Forelimb muscle (tissue), 1 donor: ENCODE data around the gene SALL3. TPM values are rescaled to one million over a fixed set of nuclear protein-coding genes. Genes with fewer than 3 reads are reported as not detected.

Experiments
- DNase-seq: peaks from one replicate; pipeline ENCODE4 v3.0.0-alpha.2; 2013; ENCODE audit warnings: low read depth
- polyA plus RNA-seq: library from polyadenylated mRNA; unstranded; fragments of 120-200 nt; gene quantifications from one replicate; pipeline ENCODE4 v1.2.1, GENCODE V29; 2013; ENCODE audit not compliant: insufficient read length

The SALL3 gene
- polyA plus RNA-seq, 1 donor = not detected

GRCh38 chr18:78980279-78980771 lies 707 bp downstream of the SALL3 start:
- no peak for DNase-seq

- DNase-seq = no peak
Observed at GRCh38 chr18:78980777-78981380, 1.3 kb downstream of the SALL3 start.

- DNase-seq = no peak
Observed at GRCh38 chr18:78981394-78981831, 1.8 kb downstream of the SALL3 start.

GRCh38 chr18:78981989-78982620 lies 2.5 kb downstream of the SALL3 start:
- no peak for DNase-seq

- no peak for DNase-seq
Observed at GRCh38 chr18:78983512-78983911, 3.9 kb downstream of the SALL3 start.

- no peak for DNase-seq
Observed at GRCh38 chr18:78984941-78985784, 5.5 kb downstream of the SALL3 start.

- no peak for DNase-seq
Observed at GRCh38 chr18:78986018-78986481, 6.4 kb downstream of the SALL3 start.

- DNase-seq = no peak
Observed at GRCh38 chr18:78991446-78991845, 11.8 kb downstream of the SALL3 start.

- DNase-seq = no peak
Observed at GRCh38 chr18:78992041-78993011, 12.7 kb downstream of the SALL3 start.

- DNase-seq = no peak
Observed at GRCh38 chr18:78993014-78993926, 13.7 kb downstream of the SALL3 start.

- no peak for DNase-seq
Observed at GRCh38 chr18:78994000-78994399, 14.4 kb downstream of the SALL3 start.

GRCh38 chr18:78994531-78994930 lies 14.9 kb downstream of the SALL3 start:
- DNase-seq = no peak

- DNase-seq = no peak
Observed at GRCh38 chr18:78994977-78995582, 15.5 kb downstream of the SALL3 start.

- DNase-seq = no peak
Observed at GRCh38 chr18:78995740-78996395, 16.2 kb downstream of the SALL3 start.

GRCh38 chr18:78996741-78997490 lies 17.3 kb downstream of the SALL3 start:
- no peak for DNase-seq

GRCh38 chr18:78998371-78999071 lies 18.9 kb downstream of the SALL3 start:
- no peak for DNase-seq

- no peak for DNase-seq
Observed at GRCh38 chr18:78999939-79000338, 20.3 kb downstream of the SALL3 start.

- DNase-seq = no peak
Observed at GRCh38 chr18:79000997-79001396, 21.4 kb downstream of the SALL3 start.
